Suprapubic skin (tissue), 4 donors: ENCODE measurements around the gene RABL2A. TPM values are rescaled to one million over a fixed set of nuclear protein-coding genes. Genes with fewer than 3 reads are reported as not detected.
"Not testable (repeated sequence)": the region's sequence is repeated elsewhere in the genome, so short reads cannot be mapped to it uniquely, and the experiment has no call there.

Experiments
- DNase-seq, 2 donors: peaks; one replicate each; pipeline ENCODE4 v3.0.0-alpha.2; 2019; ENCODE audit warnings: low spot score in 2 of 2
- H3K27ac ChIP-seq: fragments of 200-600 bp; sonication (generic); one replicate; pipeline ENCODE4 v1.5.1; 2019
- H3K27me3 ChIP-seq: fragments of 200-600 bp; sonication (generic); one replicate; pipeline ENCODE4 v1.5.1; 2019
- H3K36me3 ChIP-seq: fragments of 200-600 bp; sonication (generic); one replicate; pipeline ENCODE4 v1.5.1; 2019
- H3K4me1 ChIP-seq: fragments of 200-600 bp; sonication (generic); one replicate; pipeline ENCODE4 v1.5.1; 2019
- H3K4me3 ChIP-seq: fragments of 200-600 bp; sonication (generic); one replicate; pipeline ENCODE4 v1.5.1; 2019; ENCODE audit warnings: mild to moderate bottlenecking
- H3K9me3 ChIP-seq: fragments of 200-600 bp; sonication (generic); one replicate; pipeline ENCODE4 v1.5.1; 2019
- EP300 ChIP-seq: sonication (generic); formaldehyde crosslinking; IDR thresholded peaks from one replicate; pipeline ENCODE4 v1.6.1; 2017; ENCODE audit warnings: antibody characterized with exemption
- POLR2A ChIP-seq, 2 donors: fragments of 450-650 bp; IDR thresholded peaks; one replicate each; pipeline ENCODE4 v1.6.1; 2017; ENCODE audit warnings: antibody characterized with exemption in 2 of 2, mild to moderate bottlenecking in 2 of 2, moderate library complexity in 2 of 2
- POLR2AphosphoS5 ChIP-seq, 3 donors: sonication (generic); formaldehyde crosslinking; IDR thresholded peaks; one replicate each; pipeline ENCODE4 v1.6.1; 2017; ENCODE audit warnings: antibody characterized with exemption in 3 of 3
- WGBS: methylation state at CpG from one replicate; pipeline ENCODE4 v1.1.5; 2018; 5-methylcytosine and 5-hydroxymethylcytosine counted together
- total RNA-seq, 4 donors: library from RNA; depleted of rRNA; stranded (reverse); fragments of >200 nt; gene quantifications; one replicate each; pipeline ENCODE4 v1.1.0, GENCODE V29; 2016
- TF ChIP-seq, protein P1 (sequence below), 2 donors: fragments of 200-600 bp in 1 of 2; fragments of 450-650 bp in 1 of 2; sonication (generic) in 1 of 2; IDR thresholded peaks; one replicate each; pipeline ENCODE4 v1.5.1; 2016 to 2019; ENCODE audit warnings: antibody characterized with exemption in 2 of 2, mild to moderate bottlenecking in 1 of 2, moderate library complexity in 1 of 2

The RABL2A gene
- total RNA-seq, 4 donors from 2014 or later: 11.9 to 28.8 (median 17.7) TPM

- 85% methylated on average over 8 of the region's 8 CpGs for WGBS
- Histone ChIP-seq H3K4me1 (no peaks in the 10 kb centered on the region), H3K27me3 (no peaks in the 10 kb centered on the region), H3K4me3 (no peak overlapping the region), H3K27ac (no peak overlapping the region), H3K36me3 (no peaks in the 10 kb centered on the region), H3K9me3 (no peaks in the 10 kb centered on the region)
- TF ChIP-seq, protein P1, sequence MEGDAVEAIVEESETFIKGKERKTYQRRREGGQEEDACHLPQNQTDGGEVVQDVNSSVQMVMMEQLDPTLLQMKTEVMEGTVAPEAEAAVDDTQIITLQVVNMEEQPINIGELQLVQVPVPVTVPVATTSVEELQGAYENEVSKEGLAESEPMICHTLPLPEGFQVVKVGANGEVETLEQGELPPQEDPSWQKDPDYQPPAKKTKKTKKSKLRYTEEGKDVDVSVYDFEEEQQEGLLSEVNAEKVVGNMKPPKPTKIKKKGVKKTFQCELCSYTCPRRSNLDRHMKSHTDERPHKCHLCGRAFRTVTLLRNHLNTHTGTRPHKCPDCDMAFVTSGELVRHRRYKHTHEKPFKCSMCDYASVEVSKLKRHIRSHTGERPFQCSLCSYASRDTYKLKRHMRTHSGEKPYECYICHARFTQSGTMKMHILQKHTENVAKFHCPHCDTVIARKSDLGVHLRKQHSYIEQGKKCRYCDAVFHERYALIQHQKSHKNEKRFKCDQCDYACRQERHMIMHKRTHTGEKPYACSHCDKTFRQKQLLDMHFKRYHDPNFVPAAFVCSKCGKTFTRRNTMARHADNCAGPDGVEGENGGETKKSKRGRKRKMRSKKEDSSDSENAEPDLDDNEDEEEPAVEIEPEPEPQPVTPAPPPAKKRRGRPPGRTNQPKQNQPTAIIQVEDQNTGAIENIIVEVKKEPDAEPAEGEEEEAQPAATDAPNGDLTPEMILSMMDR (IDR thresholded peaks at IDR 0.05): no peak
- no peak for TF ChIP-seq POLR2A (IDR thresholded peaks at IDR 0.05)
- no peak for TF ChIP-seq EP300
- TF ChIP-seq POLR2AphosphoS5 (IDR thresholded peaks at IDR 0.05): no peak
- DNase-seq: no peak
Observed at GRCh38 chr2:113685471-113685870, 58.4 kb downstream of the RABL2A start.

- WGBS: 91% methylated on average over 2 of the region's 2 CpGs
Observed at GRCh38 chr2:113686537-113686936, 59.5 kb downstream of the RABL2A start.

GRCh38 chr2:113690871-113691270, 63.8 kb downstream of the RABL2A start:
- not testable (repeated sequence) for H3K4me3 ChIP-seq, H3K9me3 ChIP-seq, DNase-seq, H3K4me1 ChIP-seq, H3K36me3 ChIP-seq, H3K27me3 ChIP-seq, H3K27ac ChIP-seq
- WGBS: 58% methylated on average over 3 of the region's 3 CpGs

More at GRCh38 chr2:113686537-113686936, 59.5 kb downstream of the RABL2A start:
- no peaks in the 10 kb centered on the region for H3K27me3 ChIP-seq
- no peaks in the 10 kb centered on the region for H3K36me3 ChIP-seq
- H3K9me3 ChIP-seq: no peaks in the 10 kb centered on the region
- H3K27ac ChIP-seq: no peak overlapping the region
- DNase-seq: no peak
- no peaks in the 10 kb centered on the region for H3K4me1 ChIP-seq
- H3K4me3 ChIP-seq: no peak overlapping the region
- TF ChIP-seq EP300 (no peak), POLR2A (IDR thresholded peaks at IDR 0.05) (no peak), POLR2AphosphoS5 (IDR thresholded peaks at IDR 0.05) (no peak)
- TF ChIP-seq, protein P1 (IDR thresholded peaks at IDR 0.05): no peak

Other genes starting within 250 kb of the RABL2A start
- gene ZNG1B, start 189.6 kb upstream of the RABL2A start, total RNA-seq: 10 to 100 TPM; 21.7 to 55.5 (median 28.2) TPM
- gene FOXD4L1, start 128.6 kb upstream of the RABL2A start, total RNA-seq: under 1 TPM in 2 of 4 donors, not detected in 2; 0.18 to 0.19 TPM
- 100 to 1,000 TPM in 1 of 4 donors, 10 to 100 TPM in 3; 90.3 to 116 (median 96.4) TPM for gene SLC35F5, start 129.4 kb downstream of the RABL2A start, total RNA-seq